GM20431 (cell line): ENCODE data around the gene ME1.
"Not testable (repeated sequence)": the region's sequence is repeated elsewhere in the genome, so short reads cannot be mapped to it uniquely, and the experiment has no call there.

Experiments used
- in situ Hi-C: fragments of 300-500 bp; cut with MseI, MboI; formaldehyde crosslinking; loops from one replicate; pipeline ENCODE4 v1.15.0; 2020; ENCODE audit warnings: low sequenced_read_pairs; ENCODE audit not compliant: unreplicated experiment

Gene ME1

GRCh38 chr6:83270971-83271719 is 159.7 kb downstream of the ME1 start:
- in situ Hi-C loops = no loop called here

DNA sequence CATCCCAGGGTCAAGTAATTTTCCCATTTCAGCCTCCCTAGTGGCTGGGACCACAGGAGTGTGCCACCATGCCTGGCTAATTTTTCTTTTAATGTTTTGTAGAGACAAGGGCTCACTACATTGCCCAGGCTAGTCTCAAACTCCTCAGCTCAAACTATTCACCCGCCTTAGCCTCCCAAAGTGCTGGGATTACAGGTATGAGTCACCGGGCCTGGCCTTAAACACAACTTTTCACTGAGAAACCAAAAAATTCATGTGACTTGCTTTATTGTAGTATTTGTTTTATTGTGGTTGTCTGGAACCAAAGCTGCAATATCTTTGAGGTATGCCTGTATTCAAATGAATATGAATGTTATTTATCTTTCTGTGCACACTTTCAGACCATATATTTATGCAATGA is 165.5 kb downstream of the ME1 start:
- in situ Hi-C loops = no loop called here

- in situ Hi-C loops = no loop called here
Observed at GRCh38 chr6:83260577-83260976, 170.3 kb downstream of the ME1 start.

GRCh38 chr6:83258517-83258916 is 172.3 kb downstream of the ME1 start:
- in situ Hi-C loops = no loop called here

DNA sequence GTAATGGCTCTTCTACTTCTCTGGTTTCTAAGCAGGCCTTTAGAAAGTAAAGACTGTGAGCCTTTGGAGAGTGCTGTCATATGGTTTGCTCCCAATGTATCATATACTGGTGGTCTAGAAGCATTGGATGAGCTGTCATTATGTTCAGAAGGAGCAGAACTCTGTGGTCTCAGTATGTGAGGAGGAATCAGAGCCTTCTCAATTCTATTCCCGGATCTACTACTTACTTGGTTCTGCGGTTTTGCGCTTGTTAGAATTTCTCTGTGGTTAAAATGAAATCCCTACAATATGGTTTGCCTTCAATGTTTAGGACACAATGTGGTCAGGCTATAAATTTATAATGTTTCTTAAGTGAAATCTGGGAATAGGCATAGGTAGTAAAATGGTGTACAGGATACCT is 173.1 kb downstream of the ME1 start:
- in situ Hi-C loops = no loop called here

DNA sequence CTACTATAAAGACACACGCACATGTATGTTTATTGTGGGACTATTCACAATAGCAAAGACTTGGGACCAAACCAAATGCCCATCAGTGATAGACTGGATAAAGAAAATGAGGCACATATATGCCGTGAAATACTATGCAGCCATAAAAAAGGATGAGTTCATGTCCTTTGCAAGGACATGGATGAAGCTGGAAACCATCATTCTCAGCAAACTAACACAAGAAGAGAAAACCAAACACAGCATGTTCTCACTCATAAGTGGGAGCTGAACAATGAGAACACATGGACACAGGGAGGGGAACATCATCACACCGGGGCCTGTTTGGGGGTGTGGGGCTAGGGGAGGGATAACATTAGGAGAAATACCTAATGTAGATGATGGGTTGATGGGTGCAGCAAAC is 174.1 kb downstream of the ME1 start:
- in situ Hi-C loops = not testable (repeated sequence)

GRCh38 chr6:83252719-83253118 is 178.1 kb downstream of the ME1 start:
- in situ Hi-C loops = no loop called here

- in situ Hi-C loops = no loop called here
Observed at GRCh38 chr6:83250235-83250634, 180.6 kb downstream of the ME1 start.

DNA sequence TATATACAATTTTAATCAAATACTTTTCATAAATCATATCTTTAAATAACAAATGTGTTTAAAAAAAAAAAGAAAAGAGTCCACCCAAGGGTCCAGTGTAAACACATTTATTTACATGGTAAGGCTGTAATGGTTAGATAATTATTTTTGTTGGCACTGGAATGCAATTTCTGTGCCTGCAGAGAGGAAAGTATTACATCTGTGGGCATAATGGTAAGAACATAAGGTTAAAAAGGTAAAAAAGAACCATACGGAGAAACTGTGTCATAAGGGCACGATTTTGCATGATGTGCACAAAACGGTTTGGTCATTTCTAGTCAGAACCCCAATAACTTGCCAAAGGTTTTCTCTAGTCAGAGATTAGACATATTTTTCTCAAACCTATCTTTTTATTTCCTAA is 183.4 kb downstream of the ME1 start:
- in situ Hi-C loops = no loop called here

- in situ Hi-C loops = no loop called here
Observed at GRCh38 chr6:83231146-83231545, 199.7 kb downstream of the ME1 start.

DNA sequence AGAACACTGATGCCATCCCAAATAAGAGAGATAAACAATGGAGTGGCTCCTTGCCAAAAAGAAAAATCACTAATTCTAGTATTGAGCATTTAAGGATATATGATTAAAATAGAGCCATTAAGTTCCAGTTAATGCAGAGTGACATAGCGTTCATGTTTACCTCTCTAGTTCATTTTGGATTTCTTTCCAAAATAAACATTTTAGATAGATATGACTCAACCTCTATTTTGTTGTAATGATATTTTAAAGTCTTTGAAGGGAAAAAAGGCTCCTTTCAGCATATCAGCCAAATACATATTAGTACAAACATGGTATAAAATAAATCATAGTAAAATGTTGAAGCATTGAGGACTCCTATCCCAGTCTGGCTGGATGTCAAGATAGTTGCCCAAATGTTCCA is 204.3 kb downstream of the ME1 start:
- in situ Hi-C loops = no loop called here

DNA sequence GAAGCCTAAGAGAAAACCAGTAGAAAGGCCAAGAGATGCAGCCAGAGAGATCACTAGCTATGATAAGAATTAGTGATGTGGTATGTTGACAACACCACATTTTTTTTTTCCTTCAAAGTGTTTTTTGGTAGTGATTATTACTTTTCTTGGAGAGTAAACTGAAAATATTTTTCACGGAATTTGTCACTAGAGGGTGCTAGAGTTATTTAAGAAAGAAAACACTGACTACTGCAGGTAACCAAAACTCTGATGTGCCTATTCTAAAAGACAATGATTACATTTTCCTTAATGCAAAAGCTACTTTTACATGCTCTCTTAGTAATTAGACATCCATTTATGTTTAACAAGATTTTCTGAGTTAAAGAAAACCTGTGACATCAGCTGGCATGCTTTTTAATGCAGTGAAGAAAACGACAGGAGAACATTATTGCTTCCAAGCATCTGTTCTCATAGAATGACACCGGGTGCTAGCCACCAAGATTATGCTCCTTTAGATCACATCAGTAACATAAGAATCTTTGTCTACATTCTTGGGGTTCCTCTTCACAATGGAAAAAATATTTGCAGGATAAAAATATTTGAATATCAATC is 208.9 kb downstream of the ME1 start:
- in situ Hi-C loops = loop anchor here (5.0 kb wide), 1 partner anchor 295 kb away; no protein-coding TSS in a partner anchor

- in situ Hi-C loops = loop anchor here (5.0 kb wide), 1 partner anchor 296 kb away; no protein-coding TSS in a partner anchor
Observed at GRCh38 chr6:83221276-83221675, 209.6 kb downstream of the ME1 start.

DNA sequence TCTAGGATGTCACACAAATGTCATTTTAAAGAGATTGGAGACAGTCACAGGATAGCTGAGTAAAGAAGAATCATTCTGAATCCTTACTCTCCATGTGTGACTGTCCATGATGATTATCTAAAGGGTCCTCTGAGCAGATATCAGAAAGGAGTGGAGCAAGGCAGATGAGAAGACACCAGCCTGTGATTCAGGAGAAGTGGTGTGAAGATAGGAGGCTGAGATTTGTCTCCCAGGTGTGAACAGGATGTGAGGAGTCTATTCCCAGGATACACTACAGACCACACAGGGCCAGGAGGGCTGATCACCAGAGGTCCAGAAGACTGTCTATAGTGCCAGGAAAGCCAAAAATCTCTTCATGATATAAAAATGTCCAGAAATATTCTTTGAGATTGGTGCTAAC is 210.7 kb downstream of the ME1 start:
- in situ Hi-C loops = loop anchor here (5.0 kb wide), 1 partner anchor 297 kb away; no protein-coding TSS in a partner anchor

DNA sequence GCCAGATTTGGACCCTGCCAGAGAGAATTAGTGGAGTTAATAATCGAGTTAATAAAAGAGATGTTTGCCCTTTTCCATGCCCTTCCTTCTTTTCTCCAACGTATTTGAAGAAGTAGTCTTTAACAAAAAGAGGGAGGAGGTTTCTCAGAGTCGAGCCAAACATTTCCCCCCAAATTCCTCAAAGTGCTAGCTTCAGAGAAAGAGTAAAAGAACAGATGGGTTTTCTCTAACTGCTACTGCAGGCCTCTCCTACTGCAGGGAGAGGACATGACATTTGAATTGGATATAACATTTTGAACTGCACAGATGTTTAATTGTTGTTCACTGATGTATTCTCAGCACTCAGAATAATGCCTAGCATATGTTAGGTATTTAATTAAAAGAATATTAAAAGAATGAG is 212.2 kb downstream of the ME1 start:
- in situ Hi-C loops = no loop called here

- in situ Hi-C loops = no loop called here
Observed at GRCh38 chr6:83216806-83217205, 214.0 kb downstream of the ME1 start.

GRCh38 chr6:83215131-83216047 is 215.5 kb downstream of the ME1 start:
- in situ Hi-C loops = no loop called here

DNA sequence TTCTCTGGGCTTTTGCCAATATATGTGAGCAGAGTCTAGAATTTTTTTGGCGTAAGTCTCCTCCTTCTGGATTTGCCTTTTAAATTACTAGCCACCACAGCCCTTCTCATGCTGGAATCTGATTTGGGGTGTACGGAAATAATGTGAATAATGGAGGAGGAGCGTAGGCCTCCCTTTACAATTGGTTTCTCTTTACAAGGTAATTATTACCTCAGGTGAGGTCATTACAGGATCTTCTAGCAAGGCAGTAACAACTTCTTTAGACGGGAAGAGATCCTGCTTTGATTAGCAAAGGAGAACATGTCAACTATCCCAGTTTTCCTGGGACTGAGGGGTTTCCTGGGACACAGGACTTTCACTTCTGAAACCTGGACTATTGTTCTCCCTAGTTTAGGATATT is 228.8 kb downstream of the ME1 start:
- in situ Hi-C loops = no loop called here

- in situ Hi-C loops = no loop called here
Observed at GRCh38 chr6:83199863-83200225, 231.0 kb downstream of the ME1 start.

DNA sequence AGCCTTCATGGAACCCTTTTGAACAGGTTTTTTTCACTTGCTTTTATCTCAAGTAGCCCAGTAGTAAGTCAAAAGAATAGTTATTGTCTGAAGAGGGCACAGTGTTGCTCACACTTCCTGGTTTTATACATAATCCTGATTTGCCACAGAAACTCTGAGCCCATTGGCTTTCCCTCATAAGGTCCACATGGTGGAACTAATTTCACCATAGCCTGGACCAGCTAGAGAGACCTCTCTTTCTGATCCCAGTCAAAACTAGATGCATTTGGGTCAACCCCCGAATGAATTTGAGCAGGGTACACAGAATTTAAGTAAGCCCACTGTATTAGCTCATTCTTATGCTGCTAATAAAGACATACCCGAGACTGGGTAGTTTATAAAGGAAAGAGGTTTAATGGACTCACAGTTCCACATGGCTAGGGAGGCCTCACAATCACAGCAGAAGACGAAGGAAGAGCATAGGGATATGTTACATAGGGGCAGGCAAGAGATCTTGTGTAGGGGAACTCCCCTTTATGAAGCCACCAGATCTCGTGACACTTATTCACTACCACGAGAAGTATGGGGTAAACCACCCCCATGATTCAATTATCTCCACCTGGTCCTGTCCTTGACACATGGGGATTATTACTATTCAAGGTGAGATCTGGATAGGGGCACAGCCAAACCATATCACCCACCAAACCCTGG is 231.5 kb downstream of the ME1 start:
- in situ Hi-C loops = no loop called here
